Adrenal gland (tissue), 5 donors: Measurements from ENCODE around the gene MMP8.

ENCODE experiments used
- POLR2A ChIP-seq, 2 donors: fragments of 450-650 bp; IDR thresholded peaks; one replicate each; pipeline ENCODE4 v1.6.1; 2017; ENCODE audit warnings: antibody characterized with exemption in 2 of 2, mild to moderate bottlenecking in 2 of 2, moderate library complexity in 1 of 2
- TF ChIP-seq, protein P1 (sequence below), 6 experiments: fragments of 450-650 bp in 4 of 6; fragments of 200-600 bp in 2 of 6; sonication (generic) in 1 of 6; IDR thresholded peaks; 1 replicate in 5 of 6; 2 replicates in 1 of 6; pipeline versions ENCODE4 v1.5.1 to v1.8.0; 2016 to 2021; ENCODE audit warnings: antibody characterized with exemption in 6 of 6, mild to moderate bottlenecking in 2 of 6, moderate library complexity in 1 of 6
- donor health status: DM: no; HTN: no; CAD: no.

GRCh38 chr11:102676084-102676483 is 48.7 kb downstream of the MMP8 start:
- TF ChIP-seq, protein P1, sequence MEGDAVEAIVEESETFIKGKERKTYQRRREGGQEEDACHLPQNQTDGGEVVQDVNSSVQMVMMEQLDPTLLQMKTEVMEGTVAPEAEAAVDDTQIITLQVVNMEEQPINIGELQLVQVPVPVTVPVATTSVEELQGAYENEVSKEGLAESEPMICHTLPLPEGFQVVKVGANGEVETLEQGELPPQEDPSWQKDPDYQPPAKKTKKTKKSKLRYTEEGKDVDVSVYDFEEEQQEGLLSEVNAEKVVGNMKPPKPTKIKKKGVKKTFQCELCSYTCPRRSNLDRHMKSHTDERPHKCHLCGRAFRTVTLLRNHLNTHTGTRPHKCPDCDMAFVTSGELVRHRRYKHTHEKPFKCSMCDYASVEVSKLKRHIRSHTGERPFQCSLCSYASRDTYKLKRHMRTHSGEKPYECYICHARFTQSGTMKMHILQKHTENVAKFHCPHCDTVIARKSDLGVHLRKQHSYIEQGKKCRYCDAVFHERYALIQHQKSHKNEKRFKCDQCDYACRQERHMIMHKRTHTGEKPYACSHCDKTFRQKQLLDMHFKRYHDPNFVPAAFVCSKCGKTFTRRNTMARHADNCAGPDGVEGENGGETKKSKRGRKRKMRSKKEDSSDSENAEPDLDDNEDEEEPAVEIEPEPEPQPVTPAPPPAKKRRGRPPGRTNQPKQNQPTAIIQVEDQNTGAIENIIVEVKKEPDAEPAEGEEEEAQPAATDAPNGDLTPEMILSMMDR (IDR thresholded peaks at IDR 0.05), result no peak
- no peak for TF ChIP-seq POLR2A (IDR thresholded peaks at IDR 0.05)
